RWPE2 (cell line): ENCODE results near the gene PNPLA2.

ENCODE experiments used
- ATAC-seq: fragments of 200-7000 bp; cut with Tn5 transposase; 3 replicates; pipeline ENCODE4 v1.9.1; 2021; ENCODE audit warnings: low read depth
- DNase-seq: peaks from one replicate; pipeline ENCODE4 v3.0.0-alpha.2; 2020; ENCODE audit warnings: low spot score
- H3K27ac ChIP-seq: fragments of 450-650 bp; 2 replicates; pipeline ENCODE4 v1.5.1; 2017; ENCODE audit warnings: mild to moderate bottlenecking; ENCODE audit not compliant: poor library complexity, severe bottlenecking
- H3K27me3 ChIP-seq: fragments of 250-450 bp; sonication (Bioruptor Pico); 2 replicates; pipeline ENCODE4 v1.5.1; 2021; ENCODE audit warnings: mild to moderate bottlenecking, moderate library complexity; ENCODE audit not compliant: insufficient read depth, poor library complexity, severe bottlenecking
- H3K36me3 ChIP-seq: fragments of 250-450 bp; sonication (Bioruptor Pico); 2 replicates; pipeline ENCODE4 v1.5.1; 2020; ENCODE audit warnings: low read depth, mild to moderate bottlenecking, moderate library complexity
- H3K4me1 ChIP-seq: fragments of 250-450 bp; sonication (Bioruptor Pico); 2 replicates; pipeline ENCODE4 v1.5.1; 2021; ENCODE audit warnings: mild to moderate bottlenecking, moderate library complexity; ENCODE audit not compliant: insufficient read depth, poor library complexity, severe bottlenecking
- H3K4me3 ChIP-seq: fragments of 250-450 bp; sonication (Bioruptor Pico); 2 replicates; pipeline ENCODE4 v1.5.1; 2021; ENCODE audit warnings: mild to moderate bottlenecking, moderate library complexity; ENCODE audit not compliant: severe bottlenecking
- H3K9me3 ChIP-seq: fragments of 250-450 bp; sonication (Bioruptor Pico); 2 replicates; pipeline ENCODE4 v1.5.1; 2021; ENCODE audit warnings: mild to moderate bottlenecking, moderate library complexity; ENCODE audit not compliant: severe bottlenecking
- CTCF ChIP-seq: fragments of 450-650 bp; IDR thresholded peaks from one replicate; pipeline ENCODE4 v1.5.1; 2017; ENCODE audit warnings: mild to moderate bottlenecking, moderate library complexity; ENCODE audit not compliant: poor library complexity, severe bottlenecking

PNPLA2 gene

DNA sequence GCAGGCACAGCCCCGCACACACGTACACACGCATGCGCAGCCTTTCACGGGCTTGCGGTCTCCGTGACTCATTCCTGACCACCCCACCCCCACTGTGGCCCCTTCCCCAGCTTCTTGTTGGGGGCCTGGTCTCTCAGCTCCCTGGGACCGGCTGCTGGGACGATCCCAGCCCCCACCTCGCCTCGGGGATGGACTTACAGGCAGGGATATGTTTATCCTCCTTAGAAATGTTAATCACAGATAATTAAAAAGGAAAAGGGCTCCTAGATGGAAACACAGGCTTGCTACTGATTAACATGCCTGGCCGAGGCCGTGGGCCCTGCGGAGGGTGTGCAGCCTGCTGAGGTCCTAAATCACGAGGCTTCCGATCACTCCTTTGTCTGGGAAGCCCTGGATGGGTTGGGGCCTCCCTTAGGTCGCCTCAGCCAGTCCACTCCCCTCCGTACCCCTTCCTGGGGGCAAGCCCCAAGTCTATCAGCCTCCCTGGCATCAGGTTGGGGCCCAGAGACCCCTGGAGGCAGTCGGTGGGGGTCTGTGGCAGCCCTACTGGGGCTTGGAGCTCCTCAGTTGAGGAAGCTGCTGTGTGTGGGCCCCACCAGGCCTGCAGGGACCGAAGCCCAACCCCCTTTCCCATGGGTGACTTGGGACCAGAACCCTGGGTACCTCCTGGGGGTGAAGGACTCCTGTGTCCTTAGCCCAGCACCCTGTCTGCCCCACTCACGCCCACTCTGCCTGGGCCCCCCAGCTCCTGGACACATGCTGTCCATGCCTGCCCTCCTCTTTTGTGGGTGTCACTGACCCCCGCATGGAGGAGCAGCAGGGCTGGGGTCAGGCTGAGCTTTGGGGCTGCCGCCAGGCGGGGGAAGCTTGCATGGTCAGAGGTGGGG, 44.6 kb downstream of the PNPLA2 start:
- Histone ChIP-seq H3K4me1 (no peaks in the 10 kb centered on the region), H3K27ac (no peak overlapping the region), H3K4me3 (no peak overlapping the region), H3K36me3 (peaks cover 35% of the 10 kb centered on the region), H3K9me3 (no peaks in the 10 kb centered on the region), H3K27me3 (no peaks in the 10 kb centered on the region)
- DNase-seq (no peak), ATAC-seq (no peak)
- TF ChIP-seq CTCF, result no peak

GRCh38 chr11:863910-864827, 45.5 kb downstream of the PNPLA2 start:
- H3K9me3 ChIP-seq, result no peaks in the 10 kb centered on the region
- TF ChIP-seq CTCF, result no peak
- H3K36me3 ChIP-seq, result peaks cover 35% of the 10 kb centered on the region
- H3K27me3 ChIP-seq, result no peaks in the 10 kb centered on the region
- H3K4me3 ChIP-seq, result no peak overlapping the region
- no peaks in the 10 kb centered on the region for H3K4me1 ChIP-seq
- ATAC-seq (no peak), DNase-seq (no peak)
- H3K27ac ChIP-seq, result no peak overlapping the region

GRCh38 chr11:864898-865297, 46.2 kb downstream of the PNPLA2 start:
- no peak overlapping the region for H3K4me3 ChIP-seq
- H3K9me3 ChIP-seq, result no peaks in the 10 kb centered on the region
- DNase-seq (no peak), ATAC-seq (no peak)
- H3K27ac ChIP-seq, result no peak overlapping the region
- H3K4me1 ChIP-seq, result no peaks in the 10 kb centered on the region
- peaks cover 35% of the 10 kb centered on the region for H3K36me3 ChIP-seq
- TF ChIP-seq CTCF, result no peak
- H3K27me3 ChIP-seq, result no peaks in the 10 kb centered on the region

- ATAC-seq (no peak), DNase-seq (no peak)
- Histone ChIP-seq H3K27me3 (no peaks in the 10 kb centered on the region), H3K4me1 (no peaks in the 10 kb centered on the region), H3K27ac (no peak overlapping the region), H3K9me3 (no peaks in the 10 kb centered on the region), H3K36me3 (peaks cover 35% of the 10 kb centered on the region), H3K4me3 (no peak overlapping the region)
- no peak for TF ChIP-seq CTCF
These were observed 47.0 kb downstream of the PNPLA2 start for GRCh38 chr11:865462-866430.
